ENCODE measurements around the gene RANBP9. TPM values are rescaled to one million over a fixed set of nuclear protein-coding genes. Genes with fewer than 3 reads are reported as not detected.

Gene RANBP9
- total RNA-seq, 1 donor: 25.5 TPM

GRCh38 chr6:13674533-13675190, 37.0 kb downstream of the RANBP9 start:
- no peak for TF ChIP-seq CTCF (IDR thresholded peaks at IDR 0.05; ENCODE audit: insufficient read depth, low read depth, low read length)
- no peak for DNase-seq (ENCODE audit: low read depth)
- H3K4me3 ChIP-seq (ENCODE audit: low read depth, low read length): no peak overlapping the region

GRCh38 chr6:13673825-13674444, 37.7 kb downstream of the RANBP9 start:
- no peak for DNase-seq (ENCODE audit: low read depth)
- no peak overlapping the region for H3K4me3 ChIP-seq (ENCODE audit: low read depth, low read length)
- TF ChIP-seq CTCF (IDR thresholded peaks at IDR 0.05; ENCODE audit: insufficient read depth, low read depth, low read length): no peak

- no peak for DNase-seq (ENCODE audit: low read depth)
Measured at GRCh38 chr6:13673368-13673767, 38.3 kb downstream of the RANBP9 start.

GRCh38 chr6:13672904-13673303, 38.7 kb downstream of the RANBP9 start:
- no peak for TF ChIP-seq CTCF (IDR thresholded peaks at IDR 0.05; ENCODE audit: insufficient read depth, low read depth, low read length)
- DNase-seq (ENCODE audit: low read depth): no peak
- H3K4me3 ChIP-seq (ENCODE audit: low read depth, low read length): no peak overlapping the region

More at GRCh38 chr6:13673368-13673767, 38.3 kb downstream of the RANBP9 start:
- TF ChIP-seq CTCF (IDR thresholded peaks at IDR 0.05; ENCODE audit: insufficient read depth, low read depth, low read length): no peak
- H3K4me3 ChIP-seq (ENCODE audit: low read depth, low read length): no peak overlapping the region

- no peak for TF ChIP-seq CTCF (IDR thresholded peaks at IDR 0.05; ENCODE audit: insufficient read depth, low read depth, low read length)
- H3K4me3 ChIP-seq (ENCODE audit: low read depth, low read length): no peak overlapping the region
- DNase-seq (ENCODE audit: low read depth): no peak
Measured at GRCh38 chr6:13671548-13672127, 40.0 kb downstream of the RANBP9 start.

- H3K4me3 ChIP-seq (ENCODE audit: low read depth, low read length): no peak overlapping the region
- no peak for TF ChIP-seq CTCF (IDR thresholded peaks at IDR 0.05; ENCODE audit: insufficient read depth, low read depth, low read length)
- DNase-seq (ENCODE audit: low read depth): no peak
Measured at GRCh38 chr6:13669476-13669875, 42.2 kb downstream of the RANBP9 start.

Data from fibroblast of villous mesenchyme (primary cell).